HG03060 (cell line): ENCODE results near the gene NMRK1.

Experiments
- ATAC-seq: cut with Tn5 transposase; IDR thresholded peaks from one replicate; pipeline ENCODE4 v1.9.1; 2021; ENCODE audit warnings: low read depth, moderate number of reproducible peaks; ENCODE audit not compliant: unreplicated experiment

NMRK1 gene

DNA sequence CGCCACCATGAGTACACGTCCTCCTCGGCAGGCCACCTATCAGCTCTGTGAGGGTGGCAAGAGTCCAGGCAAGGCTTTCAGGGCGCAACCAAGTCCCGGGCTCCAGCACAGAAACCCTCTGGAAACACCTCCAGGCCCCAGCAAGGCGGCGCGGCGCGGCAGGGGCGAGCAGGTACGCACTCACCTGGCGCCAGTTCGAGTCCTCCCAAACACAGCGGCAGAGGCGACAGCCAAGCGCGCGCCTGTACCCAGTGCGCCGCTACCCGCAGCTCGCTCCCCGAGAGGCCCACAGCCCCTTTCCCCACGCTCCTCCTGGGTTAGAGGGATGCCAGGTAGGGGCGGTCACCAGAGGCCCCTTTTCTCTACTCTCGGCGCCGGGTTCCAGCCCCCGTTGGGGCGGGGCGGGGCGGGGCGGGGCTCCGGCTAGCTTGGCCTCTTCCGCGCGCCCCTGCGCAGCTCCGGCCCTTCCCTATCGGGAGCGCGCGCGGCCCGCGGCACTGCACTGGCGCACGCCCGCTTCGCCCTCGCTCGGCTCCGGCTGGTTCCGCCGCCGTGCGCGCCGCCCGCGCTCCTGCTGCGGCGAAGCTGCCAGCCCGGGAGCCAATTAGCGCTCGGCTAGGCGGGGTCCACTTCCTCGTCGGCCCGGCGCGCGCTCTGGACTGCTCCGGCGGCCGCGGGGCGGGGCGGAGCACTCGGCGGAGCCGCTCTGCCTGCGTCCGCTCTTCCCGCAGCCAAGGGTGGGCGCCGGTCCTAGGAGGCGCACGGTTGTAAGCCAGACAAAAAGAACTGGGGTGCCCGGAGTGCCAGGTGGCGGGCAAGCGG lies at the start of gene NMRK1, which contains the start of gene OSTF1:
TSS of gene NMRK1 (minus strand) at position 332 of the 822 bp plus-strand sequence. CDS start 5,040 bp downstream, outside the sequence.
TSS of gene OSTF1 (plus strand) at position 691 of the 822 bp plus-strand sequence. CDS start 179 bp downstream, outside the sequence.
- ATAC-seq, result peak; percentile 71

DNA sequence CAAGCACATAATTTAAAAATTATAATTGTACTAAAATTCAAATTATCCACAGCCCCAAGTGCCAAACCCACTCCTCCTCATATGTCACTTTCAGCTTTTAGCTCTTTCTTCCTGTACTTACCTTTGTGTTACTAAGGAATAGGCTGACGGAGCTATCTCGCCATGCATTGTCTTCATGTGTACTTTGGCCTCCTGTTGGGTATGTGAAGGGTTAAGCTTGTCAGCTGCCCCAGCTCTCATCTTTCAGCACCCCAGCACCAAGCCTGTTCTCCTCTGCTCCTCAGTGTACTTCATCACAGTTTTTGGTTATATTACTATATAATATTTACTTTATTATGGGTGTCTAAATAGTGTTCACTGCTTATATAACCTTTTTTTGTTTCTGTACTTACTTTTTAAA lies 46.5 kb upstream of the NMRK1 start:
- ATAC-seq, result no peak

DNA sequence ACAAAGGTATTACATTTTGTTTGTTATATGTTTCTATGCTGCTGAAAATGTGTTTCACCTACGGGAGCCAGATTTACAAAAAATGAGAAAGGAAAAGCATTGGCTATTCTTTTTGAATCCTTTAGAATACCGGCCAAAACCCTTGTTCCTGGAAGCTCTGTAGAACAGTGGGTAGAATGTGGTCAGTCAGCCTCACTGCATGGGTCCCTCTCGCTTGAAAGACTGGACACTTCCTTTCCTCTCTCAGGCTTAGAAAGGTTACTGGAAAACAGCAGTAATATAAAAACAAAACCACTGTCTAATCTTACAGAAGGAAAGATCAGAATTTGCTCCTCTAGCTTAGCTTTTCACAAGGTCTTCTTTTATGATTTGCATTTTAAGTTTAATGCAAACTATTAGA lies 45.4 kb upstream of the NMRK1 start:
- no peak for ATAC-seq

DNA sequence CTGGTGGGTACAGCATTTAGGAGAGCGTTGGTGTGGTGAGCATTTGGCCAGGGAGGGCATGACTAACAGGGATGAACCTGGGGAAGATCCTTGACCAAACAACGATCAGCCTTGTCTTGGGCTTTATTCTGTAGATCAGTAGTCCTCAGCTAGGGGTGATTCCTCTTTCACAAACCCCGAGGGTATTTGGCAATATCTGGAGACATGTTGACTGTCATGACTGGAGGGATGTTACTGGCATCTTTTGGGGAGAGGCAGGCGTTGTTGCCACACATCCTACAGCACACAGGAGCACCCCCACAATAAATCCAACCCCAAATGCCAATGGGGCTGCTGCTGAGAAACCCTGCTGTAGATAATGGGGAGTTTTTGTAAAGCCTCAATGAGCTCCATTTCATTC lies 44.3 kb upstream of the NMRK1 start:
- ATAC-seq, result no peak

DNA sequence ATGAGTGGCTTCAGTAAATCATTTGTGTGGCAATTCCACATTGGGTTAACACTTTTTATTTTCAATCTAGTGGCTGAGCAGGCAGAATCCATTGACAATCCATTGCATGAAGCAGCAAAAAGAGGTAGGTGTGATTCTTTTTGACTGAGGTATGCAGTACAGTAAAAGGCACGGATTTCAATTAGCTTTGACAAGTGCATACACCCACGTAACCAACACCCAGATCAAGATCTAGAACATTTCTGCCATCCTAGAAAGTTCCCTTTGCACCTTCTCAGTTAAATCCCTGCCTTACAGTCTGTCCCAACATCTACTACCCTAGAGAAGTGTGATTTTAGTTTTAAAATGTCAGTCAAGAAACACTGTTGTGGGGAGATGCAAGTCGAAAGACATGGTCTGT lies 43.7 kb upstream of the NMRK1 start:
- ATAC-seq, result no peak

DNA sequence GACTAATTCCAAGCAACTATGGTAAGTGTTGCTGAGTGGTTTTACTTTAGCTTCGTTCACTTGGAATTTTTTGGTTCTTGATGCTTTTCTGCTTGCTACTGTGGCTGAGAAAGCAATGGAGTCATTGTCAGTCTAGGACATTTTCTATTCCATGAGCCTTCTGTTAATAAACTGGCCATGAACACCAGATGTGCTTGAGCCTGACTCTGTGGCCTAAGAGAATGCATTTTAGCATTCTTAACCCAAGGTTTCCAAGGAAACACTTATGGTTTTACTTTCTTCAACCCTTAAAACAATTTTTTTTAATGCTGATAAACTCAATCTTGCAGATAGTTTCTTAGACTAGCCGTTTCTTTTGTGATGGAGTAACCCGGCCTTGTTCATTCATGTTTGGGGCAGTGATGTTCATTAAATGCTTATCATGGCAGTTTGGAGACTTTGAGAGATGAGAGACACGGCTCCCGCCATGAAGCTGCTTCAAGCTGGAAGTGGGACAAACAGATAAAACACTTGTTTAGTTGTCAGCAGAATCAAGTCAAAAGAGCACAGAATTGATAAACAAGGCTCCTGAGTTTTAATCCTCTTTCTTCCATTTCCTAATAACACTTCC lies 42.8 kb upstream of the NMRK1 start:
- no peak for ATAC-seq

DNA sequence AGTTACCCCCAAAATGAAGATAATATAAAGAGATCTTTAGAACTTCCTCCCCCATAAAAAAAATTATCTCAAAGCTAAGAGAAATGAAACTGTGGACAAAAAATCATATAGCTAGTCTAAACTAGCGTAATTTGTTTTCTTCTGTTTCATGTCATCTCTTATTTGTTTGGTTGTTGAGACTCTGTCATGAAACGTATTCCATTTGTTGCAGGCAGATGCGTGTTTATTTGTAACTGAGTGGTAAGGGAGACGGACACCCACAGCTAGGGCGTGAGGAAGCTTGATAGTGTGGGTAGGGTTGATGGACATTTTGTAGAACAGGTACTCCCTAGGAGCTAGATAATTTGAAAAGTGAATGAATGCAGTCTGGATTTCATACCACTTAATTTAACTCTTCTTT lies 42.2 kb upstream of the NMRK1 start:
- no peak for ATAC-seq

DNA sequence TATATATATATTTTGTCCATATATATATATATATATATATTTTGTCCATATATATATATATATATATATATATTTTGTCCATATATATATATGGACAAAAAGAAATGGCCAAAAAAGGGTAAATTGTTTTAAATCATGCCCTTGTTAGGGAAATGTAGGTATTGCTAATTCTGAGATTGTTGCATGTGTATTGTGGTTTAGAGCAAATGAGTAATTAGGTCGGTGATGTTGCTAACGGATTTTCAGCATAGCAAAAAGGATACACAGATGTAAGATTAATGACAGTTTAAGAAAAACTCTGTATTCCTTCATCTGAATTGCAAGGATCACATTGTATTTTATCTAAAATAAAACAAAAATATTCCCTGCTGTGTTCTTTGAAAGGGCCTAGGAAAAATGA lies 40.6 kb upstream of the NMRK1 start:
- no peak for ATAC-seq

DNA sequence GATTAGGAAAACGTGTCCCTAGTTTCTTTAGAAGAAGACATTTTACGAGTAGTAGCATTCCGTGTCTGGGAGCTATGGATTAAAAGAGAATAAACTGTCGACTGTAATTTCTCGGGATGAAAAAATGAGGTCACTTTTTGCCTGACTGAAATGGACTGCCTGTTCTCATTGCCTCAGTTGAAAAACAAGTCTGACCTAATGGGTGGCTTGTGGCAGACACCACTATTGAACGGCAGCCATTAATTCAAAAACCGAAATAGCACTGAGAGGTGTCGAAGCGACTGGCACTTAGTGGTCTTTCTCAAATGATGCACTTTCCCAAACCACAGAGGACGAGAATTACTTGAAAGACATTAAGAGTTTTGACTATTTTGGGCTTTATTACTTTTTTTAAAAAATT lies 35.7 kb upstream of the NMRK1 start:
- ATAC-seq, result no peak

DNA sequence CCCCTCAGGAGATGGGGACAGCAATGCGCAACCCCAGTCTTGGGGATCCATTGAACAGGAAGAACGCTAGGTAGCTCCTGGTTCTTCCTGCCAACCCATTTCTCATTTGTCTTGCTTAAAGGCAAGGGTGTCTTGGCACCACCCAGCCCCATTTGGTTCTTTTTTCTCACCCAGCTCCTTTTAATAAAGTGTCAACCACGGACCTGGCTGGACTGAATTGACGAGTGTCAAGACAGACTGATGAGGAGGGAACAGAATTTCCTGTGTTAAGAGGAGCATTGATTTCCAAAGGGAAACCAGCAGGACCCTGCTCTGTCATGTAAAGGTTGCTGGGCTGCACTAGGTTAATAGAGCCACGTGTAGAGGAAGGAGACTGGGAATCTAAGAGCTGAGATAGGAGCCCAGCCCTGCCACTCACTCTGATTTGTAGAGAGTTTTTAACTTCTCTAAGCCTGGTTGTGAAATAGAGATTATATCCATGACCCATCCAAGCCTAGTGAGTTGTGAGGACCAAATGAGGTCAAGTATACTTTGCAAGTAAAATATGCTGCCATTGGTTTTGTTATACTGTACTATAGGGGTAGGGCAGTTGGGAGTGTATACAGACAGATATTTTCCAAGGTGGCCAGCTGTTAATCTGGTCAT lies 34.1 kb upstream of the NMRK1 start:
- ATAC-seq, result no peak

DNA sequence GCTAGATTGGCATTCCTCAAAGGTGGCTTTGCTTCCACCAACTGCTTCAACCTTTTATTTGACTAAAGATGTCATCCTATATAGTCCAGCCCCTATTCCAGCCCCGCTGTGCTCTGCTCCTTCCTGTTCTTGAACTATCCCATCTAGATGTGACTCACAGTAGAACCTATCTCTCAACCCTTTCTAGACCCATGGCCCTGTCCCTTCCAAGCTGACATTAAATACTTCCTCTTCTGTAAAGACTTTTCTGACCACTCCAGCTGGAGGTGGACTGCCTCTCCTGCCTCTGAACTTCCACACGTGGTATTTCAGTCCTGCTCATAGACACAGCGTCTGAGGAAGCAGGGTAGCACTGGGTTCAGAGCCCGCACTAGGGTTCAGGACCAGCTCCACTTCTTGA lies 32.7 kb upstream of the NMRK1 start:
- no peak for ATAC-seq

DNA sequence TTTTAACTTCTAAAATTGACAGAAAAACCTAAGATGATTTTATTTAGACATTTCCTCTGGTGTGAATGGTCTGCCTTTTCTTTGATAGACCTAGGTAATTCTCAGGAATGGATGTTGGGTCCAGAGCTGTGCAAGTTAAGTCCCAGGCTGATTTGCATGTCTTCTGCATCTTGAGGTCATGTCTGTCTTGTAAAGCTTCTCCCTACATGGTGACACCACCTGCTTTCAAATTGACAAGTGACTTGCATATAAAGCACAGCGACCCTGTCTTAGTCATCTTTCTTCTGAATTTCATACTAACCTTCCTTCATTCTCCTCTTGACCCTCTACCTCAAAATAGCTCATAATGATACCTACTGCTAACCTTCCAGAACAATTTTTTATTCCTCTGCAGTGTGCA lies 29.6 kb upstream of the NMRK1 start:
- no peak for ATAC-seq

DNA sequence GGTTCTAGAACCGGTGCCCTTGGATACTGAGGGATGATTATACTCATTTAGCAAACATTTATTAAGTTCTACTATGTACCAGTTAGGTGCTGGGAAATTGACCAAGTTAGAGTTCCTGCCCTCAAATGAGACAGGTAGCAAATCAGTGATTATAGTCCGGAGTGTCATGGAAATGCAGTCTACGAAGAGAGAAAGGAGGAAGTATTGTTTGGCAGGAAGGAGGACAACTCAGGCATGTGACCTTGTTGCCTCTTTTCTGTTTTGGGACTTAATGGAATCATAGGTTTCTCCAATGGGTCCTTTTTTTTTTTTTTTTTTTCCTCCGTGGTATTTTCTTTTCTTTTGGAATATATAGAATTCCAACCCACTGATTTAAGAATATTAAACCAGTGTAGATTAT lies 28.4 kb upstream of the NMRK1 start:
- ATAC-seq, result no peak

DNA sequence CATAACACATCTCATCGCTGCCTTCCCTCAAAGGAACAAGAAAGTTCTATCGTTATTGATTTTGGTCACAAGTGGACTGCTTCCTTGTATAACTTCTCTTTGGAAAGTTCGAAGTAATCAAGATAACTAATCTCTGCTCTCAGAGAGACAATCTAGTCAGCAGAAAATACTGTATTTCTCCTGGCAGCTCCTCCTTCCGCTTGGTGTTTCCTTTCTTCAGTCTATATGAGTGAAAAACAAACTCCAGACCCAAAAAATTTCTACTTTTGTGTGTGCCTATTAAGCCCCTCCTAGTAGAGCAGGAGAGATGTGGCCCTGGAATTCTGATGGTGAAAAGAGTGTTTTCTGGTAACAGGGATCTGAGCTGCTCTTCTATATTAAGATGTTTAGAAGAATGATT lies 24.8 kb upstream of the NMRK1 start:
- no peak for ATAC-seq

DNA sequence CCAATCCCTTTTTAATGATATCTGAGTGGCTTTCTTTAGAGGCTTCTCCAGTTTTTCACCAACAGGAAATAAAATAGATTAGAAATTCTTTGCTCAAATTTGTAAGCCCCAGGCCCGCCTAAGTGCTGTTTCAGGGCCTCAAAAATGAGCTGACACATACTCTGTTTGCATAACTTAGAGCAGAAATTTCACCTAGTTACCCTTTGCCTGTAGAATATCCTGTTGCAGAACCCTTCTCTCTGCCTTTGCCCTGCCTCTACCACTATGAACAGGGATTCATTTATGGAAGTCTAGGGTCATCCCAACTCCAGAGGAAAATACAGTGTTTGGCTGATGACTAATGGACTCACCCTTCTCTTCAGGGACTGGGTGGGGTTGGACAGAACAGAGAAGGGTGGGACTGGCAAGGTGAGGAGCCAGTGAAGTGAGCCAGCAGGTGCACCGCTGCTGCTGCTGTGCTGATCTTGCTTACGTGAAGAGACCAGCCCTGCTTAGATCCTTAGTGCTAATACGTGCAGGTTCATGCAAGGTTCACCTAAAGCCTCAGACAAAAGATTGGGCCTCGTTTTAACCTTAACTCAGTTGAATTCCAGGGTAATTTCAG lies 23.2 kb upstream of the NMRK1 start:
- no peak for ATAC-seq

DNA sequence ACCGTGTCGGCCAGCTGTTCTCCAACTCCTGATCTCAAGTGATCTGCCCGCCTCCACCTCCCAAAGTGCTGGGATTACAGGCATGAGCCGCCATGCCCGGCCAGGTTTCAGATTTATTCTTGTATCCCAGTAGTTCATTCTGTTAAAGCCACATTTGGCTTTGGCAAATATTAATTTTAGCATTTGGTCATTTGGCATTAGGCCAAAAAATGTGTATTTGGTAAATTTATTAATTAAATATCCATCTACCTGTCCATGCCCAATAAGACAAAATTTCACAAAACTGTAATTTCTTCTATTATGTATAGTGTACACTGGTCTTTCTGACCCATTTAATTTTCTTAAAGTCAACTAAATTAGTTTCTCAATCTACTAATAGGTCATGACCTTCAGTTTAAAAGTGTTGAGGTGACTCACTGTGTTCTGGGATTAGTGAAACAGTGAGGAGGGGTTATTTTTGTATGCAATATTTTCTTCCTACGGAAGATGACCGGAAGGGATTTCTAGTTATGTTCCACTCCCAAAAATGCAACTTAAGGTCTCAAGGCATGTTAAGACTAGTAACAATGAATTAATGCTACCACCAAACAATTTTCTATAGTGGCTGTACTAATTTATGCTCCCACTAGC lies 21.4 kb upstream of the NMRK1 start:
- no peak for ATAC-seq

DNA sequence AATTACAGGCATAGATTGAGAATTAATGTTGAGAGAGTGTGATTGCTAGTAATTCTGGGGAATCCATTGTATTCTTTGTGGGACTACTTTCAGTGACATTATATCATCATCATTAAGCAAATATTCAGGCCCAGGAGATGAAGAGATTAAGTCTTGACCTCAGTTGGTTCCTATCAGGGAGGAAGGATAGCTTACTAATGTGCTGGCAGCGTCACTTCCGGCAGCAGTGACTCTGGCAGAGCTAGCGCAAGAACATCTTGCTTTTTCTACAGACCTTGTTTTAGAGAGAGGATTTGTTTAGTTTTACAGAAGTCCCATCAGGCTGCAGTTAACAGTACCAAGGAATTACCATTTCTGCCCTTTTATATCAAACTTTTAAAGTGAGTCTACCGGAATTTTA lies 20.6 kb upstream of the NMRK1 start:
- ATAC-seq, result no peak

DNA sequence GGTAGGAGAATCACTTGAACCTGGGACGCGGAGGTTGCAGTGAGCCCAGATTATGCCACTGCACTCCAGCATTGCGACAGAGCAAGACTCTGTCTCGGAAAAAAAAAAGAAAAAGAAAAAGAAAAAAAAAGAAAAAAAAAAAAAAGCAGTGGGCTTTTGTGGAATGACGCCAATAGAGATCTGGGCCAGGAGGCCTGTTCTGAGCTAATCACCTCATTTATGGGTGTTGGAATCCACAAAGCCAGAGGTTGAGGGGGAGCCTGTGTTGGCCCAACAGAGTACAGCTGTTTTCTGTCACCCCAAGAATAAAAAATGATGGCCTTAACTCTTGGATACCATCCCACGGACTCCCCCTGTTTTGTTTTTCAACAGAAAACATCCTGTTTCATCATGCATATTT lies 18.9 kb upstream of the NMRK1 start:
- ATAC-seq, result no peak

DNA sequence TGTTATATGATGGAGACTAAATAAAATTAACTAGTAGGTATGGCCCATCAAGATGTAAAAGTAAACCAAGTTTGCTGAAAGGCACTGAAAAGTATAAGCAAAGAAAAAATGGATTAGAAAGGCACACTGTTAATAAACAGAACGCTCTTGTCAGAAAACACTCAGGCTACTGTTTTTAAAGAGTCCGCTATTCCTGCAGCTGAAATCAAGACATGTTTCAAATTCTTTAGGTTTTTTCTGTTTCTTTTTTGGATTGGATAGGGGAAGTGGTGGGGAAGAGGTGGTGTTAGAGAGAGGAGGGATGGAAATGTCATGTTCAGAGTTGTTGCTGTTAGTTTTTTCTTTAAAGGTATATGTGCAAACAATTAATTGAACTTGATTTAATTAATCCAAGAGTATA lies 17.9 kb upstream of the NMRK1 start:
- no peak for ATAC-seq

DNA sequence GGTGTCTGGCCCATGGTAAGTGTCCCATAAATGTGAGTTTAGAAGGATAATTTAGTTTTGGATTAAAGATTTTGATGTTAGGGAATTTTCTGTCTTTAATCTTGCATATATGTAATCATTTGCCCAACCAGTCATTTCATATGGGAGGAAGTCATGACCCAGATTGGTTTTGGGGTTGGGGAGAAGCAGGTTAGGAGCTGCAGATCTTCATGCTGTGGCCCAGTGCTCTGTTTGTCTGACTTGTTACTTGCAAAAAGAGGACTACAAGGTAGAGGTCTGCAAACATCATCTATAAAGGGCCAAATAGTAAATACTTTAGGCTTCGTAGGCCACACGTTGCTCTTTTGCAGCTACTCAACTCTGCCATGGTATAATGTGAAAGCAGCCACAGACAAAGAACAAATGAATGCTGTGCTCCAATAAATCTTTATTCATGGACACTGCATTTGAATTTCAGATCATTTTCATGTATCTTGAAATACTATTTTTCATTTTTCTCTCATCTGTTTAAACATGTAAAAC lies 17.1 kb upstream of the NMRK1 start:
- ATAC-seq, result no peak

DNA sequence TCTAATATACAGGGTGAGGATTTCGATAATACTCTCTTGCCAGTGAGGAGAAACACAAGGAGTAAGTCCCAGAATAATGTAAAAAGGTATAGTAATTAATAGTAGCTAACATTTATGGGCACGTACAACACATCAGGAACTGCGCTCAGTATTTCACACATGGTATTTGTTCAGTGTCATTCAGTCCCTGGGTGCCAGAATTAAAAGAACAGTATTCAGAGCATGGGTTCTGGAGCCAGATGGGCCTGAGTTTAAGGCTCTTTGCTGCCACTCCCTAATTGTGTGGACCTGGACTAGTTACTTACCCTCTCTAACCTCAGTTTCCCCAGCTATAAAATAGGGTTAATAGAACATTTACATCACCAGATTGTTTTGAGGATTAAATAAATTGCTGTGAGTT lies 16.7 kb upstream of the NMRK1 start:
- ATAC-seq, result no peak
